HG03095 (cell line): ENCODE data around the gene TELO2.

Experiments
- ATAC-seq: cut with Tn5 transposase; IDR thresholded peaks from one replicate; pipeline ENCODE4 v1.9.1; 2021; ENCODE audit warnings: moderate library complexity; ENCODE audit not compliant: unreplicated experiment

The TELO2 gene

GRCh38 chr16:1552129-1552528, 59.0 kb downstream of the TELO2 start:
- no peak for ATAC-seq

GRCh38 chr16:1553946-1554825, 61.0 kb downstream of the TELO2 start:
- ATAC-seq: no peak

DNA sequence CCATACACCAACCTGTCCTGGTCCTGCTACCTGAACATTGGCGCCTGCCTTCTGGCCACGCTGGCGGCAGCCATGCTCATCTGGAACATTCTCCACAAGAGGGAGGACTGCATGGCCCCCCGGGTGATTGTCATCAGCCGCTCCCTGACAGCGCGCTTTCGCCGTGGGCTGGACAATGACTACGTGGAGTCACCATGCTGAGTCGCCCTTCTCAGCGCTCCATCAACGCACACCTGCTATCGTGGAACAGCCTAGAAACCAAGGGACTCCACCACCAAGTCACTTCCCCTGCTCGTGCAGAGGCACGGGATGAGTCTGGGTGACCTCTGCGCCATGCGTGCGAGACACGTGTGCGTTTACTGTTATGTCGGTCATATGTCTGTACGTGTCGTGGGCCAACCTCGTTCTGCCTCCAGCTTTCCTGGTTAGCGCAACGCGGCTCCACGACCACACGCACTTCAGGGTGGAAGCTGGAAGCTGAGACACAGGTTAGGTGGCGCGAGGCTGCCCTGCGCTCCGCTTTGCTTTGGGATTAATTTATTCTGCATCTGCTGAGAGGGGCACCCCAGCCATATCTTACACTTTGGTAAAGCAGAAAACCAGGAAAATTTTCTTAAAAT, 61.8 kb downstream of the TELO2 start:
- no peak for ATAC-seq

GRCh38 chr16:1556254-1556653, 63.1 kb downstream of the TELO2 start:
- no peak for ATAC-seq

DNA sequence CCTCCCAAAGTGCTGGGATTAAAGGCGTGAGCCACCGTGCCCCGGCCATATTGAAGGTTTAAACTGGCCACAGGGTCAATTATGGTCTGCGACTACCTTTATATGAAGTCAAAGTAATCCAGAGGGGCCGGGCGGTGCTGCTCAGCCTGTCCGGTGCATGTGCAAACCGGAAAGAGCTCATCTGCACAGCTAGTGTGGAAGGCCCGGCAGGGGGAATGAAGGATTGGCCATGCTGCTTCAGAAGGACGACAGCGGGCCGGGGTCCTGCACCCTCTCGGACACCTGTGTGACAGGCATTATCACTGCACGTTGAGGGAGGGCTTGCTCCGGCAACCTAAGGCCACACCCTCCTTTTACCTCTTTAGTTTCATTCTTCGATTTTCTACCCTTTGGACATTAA, 63.9 kb downstream of the TELO2 start:
- no peak for ATAC-seq

DNA sequence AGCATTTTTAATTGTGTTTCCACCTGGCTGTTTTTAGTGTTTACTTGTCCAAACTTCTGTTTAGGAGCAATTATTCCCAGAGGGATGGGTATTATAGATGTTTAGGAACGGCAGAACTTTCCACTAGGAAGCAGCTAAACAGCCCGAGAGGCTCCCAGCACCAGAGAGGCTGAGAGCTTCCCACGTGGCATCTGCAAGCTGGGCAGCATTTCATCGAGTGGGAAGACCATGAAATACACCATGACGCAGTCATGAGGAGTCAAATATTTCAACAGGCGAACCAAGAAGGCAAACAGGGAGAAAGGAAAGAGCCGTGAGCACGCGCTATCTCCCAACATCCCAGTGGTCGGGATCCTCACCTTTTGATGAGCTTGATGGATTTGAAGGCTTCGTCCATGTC, 64.4 kb downstream of the TELO2 start:
- no peak for ATAC-seq

DNA sequence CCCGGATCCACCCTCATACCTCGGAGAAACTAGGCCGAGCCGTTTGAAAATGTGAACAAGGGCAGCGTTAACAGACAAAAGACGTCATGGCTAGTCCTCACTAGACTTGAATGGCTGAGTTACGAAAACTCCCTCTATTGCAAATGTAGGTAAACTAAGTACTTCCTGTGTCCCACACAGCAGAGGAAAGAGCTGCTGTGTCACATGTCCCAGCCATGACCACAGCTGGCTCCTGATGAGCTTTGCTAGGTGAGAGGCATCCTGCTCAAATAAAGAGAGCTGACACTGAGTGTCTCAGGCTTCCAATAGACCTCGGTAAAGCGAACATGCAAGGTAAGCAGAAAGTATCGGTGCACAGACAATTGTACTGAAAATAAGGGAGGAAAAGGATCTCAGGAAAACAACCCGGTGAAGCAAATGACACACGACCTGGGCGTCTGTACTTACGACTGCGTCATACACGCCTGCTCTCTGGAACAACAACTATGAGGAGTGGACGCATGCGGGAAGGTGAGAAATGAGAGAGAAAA, 66.4 kb downstream of the TELO2 start:
- ATAC-seq: no peak
